Skin of body (tissue), 2 donors: ENCODE results near the gene KCNT2. TPM values are rescaled to one million over a fixed set of nuclear protein-coding genes. Genes with fewer than 3 reads are reported as not detected.

ENCODE experiments used
- DNase-seq: peaks from one replicate; lab custom pipeline; 2025; lab: John Stamatoyannopoulos, UW
- total RNA-seq: library from RNA; depleted of rRNA; stranded (reverse); fragments of >200 nt; gene quantifications from one replicate; pipeline ENCODE4 v1.2.3, GENCODE V29; 2014

The KCNT2 gene
- total RNA-seq, 1 donor from 2014 or later, result 5.1 TPM

DNA sequence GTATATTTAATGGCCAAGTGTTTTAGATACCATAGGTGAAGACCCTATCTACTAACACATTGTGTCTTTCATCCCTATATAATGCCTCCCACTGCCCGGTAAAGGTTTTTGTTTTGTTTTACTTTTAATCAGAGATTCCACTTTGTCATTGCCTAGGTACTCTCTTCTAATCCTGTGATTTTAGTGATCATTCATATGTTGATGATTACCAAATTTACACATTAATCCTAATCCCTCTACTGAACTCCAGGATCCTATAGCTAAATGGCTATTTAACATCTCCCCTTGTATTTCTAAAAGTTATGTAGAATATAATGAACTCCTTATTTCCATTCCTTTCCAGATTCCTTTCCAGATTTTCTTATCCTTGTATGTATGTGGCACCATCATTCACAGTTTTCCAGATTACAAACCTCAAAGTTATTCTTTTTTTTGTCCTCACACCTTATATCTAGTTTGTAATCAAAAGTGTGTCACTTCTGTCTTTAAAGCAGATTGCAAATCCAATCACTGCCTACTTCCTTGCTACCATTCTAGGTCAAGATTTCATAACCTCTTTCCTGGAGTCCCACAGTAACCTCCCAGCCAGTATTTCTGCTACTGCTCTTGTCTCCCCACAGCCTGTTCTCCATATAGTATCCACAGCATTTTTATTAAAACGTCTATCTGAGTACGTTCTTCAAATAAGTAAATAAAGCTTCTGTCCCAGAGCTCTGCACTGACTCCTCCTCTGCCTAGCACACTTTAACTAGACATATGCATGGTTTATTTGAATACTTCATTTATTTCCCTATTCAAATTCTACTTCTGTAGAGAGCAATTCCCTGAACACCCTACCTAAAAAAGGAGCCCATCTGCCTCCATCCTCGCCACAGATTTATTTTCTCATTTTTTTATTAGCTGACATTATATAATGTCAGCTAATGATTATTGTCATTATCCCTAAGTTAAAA is 157.8 kb downstream of the KCNT2 start:
- no peak for DNase-seq

DNA sequence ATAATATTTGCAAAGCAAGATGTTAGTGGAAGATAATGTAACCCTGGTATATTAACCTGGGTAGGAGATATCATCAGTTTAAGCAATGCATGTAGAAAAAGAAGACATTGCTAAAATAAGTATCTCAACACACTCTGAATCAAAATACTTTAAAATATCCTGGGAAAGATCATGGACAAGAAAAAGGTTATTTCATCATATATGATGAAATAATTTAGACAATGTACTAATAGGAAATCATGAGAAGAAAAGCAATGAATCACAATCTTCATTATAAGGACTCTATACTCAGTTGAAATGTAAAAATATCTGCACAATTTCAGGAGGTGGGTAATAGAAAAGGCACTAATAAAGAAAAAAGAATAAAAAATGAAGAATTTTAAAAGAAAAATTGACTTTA is 158.8 kb downstream of the KCNT2 start:
- no peak for DNase-seq

DNA sequence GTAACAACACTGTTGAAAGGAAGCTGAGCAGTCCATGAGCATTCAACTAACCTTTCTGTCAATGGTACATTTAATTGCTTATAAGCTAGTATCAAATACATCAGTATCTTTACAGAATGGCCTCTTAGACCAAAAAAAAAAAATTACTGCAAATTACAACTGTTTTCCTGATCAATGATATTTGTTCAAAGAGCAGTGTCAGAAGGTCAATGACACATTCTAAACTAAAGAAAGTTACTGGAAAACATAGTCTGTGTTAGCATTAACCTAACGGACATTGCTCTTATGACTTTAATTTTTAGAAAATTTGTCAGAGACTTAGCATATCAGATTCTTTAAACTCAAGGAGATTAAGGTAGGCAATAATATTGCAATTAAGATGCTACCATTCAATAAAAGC is 162.5 kb downstream of the KCNT2 start:
- DNase-seq, result no peak

DNA sequence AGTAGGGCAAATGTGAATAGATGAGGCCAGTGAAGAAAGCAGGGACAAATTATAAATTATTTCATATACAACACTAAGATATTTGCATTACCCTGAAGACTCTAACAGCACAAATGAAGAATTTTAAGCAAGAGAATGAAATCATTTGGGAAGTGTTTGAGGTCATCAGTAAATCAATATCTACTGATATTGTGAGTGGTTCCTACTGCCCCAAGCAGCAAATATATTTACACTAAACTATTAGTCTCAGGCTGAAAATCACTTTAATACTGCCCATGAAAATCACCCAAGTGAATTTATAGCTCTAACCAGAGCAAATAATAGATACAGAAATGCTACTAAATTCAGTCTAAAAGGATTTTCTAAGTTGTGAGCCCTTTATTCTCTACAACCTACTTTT is 163.6 kb downstream of the KCNT2 start:
- no peak for DNase-seq

DNA sequence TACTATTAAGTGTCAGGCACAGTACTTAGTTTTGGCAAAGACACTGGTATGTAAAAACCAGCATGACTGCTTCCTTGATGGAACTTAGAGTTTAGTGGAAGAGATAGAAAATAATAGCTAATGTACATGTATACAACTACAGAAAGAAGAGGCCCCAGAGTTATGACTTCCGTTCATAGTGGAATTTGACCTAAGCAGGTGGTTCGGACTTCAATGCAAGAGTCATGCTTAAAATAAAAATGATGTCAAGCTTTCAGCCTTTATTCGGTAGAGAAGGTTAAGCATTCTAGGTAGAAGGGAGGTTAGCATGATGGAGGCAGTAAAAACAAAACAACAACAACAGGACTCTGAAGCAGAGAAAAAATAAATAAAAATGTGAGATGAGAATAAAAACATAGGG is 165.9 kb downstream of the KCNT2 start:
- no peak for DNase-seq

DNA sequence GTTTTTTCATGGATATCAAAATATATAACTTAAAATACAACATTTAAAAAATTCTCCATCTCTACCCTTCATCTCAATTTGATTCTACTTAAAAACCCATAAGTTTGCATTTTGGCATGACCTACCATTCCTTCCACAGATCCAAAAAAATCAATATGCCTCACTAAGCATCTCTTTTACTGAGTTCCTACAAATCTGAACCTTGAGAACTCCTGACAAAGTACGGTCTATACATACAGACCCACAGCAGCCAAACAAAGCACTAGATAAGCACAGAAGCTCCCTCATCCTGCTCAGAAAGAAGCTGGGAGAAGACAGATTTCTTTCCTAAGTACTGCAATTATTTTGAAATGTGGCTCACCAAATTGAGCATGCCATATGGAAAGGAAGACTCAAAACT is 167.5 kb downstream of the KCNT2 start:
- no peak for DNase-seq

DNA sequence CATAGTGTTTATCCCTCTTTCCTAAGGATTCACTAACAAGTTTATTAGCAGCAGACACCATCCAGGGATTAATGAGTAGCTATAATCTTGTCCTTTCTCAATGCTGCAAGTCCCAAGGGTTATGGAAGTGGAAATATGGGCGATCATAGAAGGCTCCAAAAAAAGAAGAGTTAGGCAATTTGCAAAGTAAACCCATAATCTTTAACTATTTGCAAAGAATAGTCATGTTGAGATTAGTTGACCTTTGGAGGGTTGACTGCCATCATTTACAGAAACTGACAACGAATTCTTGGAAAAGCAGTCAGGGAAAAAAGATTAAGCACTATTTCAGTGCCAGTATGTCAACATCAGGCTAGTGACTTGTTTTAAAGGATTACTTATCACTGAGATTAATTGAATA is 169.9 kb downstream of the KCNT2 start:
- no peak for DNase-seq

DNA sequence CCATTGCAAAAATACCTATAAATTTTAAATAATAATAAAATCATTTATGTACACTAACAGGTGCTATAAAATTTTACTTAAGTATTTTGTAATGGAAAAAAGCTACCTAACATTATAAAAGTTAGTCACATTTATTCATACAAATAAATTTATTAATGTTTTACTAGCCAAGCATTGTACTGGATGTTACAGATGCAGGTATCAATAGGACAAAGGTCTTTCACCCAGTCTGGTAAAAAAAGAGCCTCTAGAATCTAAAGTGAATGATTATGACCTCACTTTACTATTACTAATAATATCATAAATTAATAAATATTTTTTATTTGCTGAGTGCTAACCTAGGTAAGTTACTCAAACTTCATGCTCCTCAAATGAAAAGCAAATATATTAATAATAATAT is 170.6 kb downstream of the KCNT2 start:
- no peak for DNase-seq

DNA sequence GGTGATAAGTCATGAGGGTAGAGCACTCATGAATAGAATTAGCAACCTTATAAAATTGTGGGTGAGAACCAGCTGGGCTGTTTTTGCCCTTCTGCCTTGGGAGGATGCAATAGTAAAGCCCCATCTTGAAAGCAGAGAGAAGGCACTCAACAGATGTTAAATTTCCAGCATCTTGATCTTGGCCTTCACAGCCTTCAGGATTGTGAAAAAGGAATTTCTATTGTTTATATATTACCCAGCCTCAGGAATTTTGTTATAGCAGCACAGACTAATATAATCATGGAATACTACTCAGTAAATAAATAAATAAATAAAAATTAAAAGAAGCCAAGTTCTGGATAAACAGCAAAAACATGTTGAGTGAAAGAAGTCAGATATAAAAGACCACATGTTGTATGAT is 175.2 kb downstream of the KCNT2 start:
- DNase-seq, result no peak

DNA sequence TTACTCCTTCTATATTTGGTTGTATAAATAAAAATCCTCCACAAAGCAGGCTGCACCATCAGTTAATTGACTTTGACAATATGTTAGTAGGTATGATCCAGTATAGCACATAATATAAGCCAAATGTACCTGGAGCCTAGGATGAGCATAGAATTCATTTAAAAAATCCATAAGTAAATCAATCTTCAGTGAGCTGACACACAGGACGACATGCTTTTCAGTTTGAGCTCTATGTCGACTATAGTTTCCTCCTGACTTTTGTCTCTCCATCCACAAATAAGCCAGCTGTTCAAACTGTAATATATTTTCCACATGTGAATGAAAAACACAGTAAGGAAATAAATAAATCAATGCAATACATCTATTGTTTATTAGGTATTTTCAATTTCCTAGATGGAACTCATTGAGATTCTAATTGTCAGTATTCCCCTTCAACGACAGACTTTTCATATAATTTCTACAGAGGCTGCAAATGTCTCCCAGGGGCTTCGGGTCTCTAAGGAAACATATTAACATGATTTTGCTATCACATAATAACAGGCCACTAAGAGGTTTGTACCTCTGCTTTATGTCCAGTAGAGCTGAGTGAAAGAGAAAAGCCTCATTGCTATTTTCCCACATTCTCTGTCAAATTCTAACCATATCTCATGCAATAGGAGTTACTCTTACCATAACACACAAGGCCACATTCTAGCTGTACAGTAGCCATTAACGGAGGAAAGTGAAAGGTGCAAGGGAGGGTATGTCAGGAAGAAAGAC is 180.1 kb downstream of the KCNT2 start:
- no peak for DNase-seq

DNA sequence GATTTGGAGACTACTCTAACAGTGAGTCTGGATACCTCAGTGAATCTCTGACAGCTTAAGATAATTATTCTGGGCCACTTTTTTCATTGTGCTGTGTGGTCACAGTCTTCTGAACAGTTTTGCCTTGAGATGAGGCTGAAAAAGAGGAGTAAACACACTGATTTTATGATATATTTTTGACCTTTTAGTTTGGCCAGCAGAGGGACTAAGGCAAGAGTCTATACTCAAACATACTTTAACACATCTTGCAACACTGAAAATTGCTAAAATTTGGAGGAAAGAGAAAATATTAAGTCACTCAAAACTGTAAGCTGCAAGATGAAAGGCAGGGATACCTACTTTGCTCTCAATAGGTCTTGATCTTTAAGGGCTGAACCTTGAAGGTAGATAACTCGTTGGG is 182.7 kb downstream of the KCNT2 start:
- no peak for DNase-seq

DNA sequence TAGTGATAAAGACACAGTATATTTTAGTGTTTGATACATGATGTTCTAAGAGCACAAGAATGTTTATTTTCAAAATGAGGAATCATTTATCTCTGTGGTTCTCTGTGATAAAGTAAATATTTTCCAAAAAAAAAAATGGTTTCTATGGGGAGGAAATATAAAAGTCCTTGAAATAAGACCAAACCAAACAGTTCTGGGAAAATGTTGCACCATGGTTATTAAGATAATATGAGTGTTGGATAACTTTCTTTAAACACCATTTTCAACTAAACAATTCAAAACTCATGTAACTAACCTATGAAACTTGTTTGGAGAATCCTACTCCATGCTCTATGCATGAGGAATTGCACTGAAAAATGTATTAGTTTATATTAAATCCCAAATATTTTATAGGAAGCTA is 184.6 kb downstream of the KCNT2 start:
- no peak for DNase-seq

DNA sequence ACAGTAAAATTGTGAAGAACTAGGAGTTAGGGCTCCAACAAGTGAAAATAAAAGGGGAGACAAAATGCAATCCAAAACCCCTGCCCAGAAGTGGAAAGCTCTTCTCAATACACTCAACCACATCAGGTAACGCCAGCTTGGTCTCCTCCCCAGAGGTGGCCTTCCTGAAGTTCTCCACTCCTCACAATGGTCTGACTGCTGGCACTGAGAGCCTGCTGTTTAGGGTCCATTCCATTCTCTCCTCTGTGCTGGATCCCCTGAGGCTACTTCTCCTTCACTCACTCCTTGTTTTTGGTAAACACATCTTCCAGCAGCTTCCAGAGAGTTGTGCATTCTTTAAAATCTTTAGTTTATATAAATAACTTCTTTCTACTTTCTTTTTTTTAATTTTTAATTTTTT is 189.5 kb downstream of the KCNT2 start:
- no peak for DNase-seq

DNA sequence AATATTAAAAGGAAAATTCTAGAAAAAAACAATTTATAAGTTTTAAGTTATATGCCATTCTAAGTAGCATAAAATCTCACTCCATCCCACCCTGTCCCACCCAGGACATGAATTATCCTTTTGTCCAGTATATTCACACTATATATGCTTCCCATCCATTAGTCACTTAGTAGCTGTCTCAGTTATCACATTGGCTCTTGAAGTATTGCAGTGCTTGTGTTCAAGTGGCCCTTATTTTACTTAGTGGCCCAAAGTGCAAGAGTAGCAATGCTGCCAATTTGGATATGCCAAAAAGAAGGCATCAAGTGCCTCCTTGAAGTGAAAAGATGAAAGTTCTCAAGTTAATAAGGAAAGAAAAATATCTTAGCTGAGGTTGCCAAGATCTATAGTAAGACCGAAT is 192.3 kb downstream of the KCNT2 start:
- DNase-seq, result no peak

DNA sequence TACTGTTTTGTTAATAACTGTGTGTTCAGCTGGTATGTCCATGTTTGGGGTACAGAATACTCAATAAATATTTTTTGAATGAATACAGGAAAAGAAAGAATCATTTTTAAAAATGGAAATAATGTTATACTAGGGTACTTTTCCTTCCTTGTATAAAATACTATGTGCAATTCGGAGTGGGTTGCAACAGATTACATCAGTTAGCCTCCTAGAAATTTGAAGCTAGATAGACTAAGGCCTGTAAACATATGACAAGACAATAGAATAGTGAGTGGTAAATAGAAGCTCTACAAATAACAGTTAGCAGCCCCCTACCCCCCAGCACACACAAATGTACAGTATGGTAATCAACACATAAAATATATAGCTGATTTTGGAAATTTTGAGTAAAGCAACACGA is 195.9 kb downstream of the KCNT2 start:
- DNase-seq, result no peak

DNA sequence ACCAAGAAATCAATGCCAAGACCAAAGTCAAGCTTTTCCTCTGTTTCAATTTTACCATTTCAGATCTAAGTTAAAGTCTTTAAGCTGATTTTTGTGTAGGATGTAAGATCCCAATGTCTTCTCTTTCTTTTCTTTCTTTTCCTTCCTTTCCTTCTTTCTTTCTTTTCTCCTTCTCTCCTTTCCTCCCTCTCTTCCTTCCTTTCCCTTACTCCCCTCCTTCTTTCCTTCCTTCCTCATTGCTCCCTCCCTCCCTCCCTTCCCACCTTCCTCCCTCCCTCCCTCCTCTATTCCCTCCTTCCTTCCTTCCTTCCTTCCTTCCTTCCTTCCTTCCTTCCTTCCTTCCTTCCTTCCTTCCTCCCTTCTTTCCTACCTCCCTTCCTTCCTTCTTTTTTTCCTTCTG is 197.5 kb downstream of the KCNT2 start:
- DNase-seq, result no peak

DNA sequence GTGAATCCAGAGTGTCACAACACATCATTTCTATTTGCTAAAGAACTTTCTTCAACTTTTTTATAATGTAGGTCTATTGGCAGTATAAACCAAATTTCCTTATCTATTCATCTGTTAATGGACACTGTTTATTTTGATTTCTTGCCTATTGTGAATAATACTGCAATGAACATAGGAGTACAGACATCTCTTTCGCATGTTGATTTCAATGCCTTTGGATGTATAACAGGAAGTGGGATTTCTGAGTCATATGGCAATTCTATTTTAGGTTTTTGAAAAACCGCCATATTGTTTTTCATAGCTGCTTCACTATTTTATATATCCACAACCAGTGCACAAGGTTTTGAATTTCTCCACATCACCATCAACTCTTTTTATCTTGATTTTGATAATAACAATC is 198.7 kb downstream of the KCNT2 start:
- DNase-seq, result no peak

DNA sequence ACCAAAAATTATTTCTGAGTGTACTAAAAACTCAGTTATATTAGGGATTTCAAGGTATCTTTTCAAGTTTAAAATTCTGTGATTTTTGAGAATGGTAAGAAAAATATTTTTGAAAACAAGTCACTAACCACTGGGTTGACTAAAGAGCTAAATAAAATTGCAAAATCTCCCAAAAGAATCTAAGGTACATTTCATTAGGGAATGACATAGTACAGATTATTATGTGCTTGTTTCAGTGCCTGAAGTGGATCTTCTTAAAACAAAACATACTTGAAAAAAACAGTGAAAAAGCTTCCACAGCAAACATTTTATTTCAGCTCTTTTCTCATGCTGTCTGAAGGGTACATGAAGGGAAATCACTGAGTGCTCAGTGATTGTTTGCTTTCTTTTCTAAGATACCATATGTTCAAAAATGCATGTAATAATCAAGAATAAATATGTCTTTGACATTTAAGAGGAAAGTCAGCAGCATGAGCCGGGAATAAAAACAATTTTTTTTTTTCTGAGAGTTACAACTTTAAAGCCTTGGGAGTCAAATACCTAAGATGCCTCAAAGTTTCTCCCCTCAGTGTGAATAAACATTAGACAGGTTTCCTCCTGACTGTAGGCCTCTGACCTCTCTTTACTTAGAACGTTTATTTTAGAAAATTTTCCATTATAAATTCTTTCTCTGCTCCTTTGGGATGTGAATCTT is 200.7 kb downstream of the KCNT2 start:
- no peak for DNase-seq

DNA sequence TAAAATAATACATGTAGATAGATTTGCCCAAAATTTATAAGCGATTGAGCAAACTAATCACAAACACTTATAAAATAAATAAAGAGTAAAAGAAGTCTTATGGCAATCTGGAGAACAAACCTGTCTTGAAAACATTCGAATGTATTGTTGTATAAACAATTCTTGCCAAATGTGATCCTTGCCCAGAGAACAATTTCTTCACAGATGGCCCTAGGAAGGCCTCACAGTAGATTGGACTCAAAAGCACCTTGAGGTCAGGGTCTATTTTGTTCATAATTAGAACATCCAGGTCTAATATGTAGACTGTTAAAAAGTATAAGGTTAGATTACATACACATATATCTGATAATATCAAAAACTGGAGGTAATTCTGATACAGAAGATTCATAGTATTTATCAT is 202.4 kb downstream of the KCNT2 start:
- DNase-seq, result no peak

DNA sequence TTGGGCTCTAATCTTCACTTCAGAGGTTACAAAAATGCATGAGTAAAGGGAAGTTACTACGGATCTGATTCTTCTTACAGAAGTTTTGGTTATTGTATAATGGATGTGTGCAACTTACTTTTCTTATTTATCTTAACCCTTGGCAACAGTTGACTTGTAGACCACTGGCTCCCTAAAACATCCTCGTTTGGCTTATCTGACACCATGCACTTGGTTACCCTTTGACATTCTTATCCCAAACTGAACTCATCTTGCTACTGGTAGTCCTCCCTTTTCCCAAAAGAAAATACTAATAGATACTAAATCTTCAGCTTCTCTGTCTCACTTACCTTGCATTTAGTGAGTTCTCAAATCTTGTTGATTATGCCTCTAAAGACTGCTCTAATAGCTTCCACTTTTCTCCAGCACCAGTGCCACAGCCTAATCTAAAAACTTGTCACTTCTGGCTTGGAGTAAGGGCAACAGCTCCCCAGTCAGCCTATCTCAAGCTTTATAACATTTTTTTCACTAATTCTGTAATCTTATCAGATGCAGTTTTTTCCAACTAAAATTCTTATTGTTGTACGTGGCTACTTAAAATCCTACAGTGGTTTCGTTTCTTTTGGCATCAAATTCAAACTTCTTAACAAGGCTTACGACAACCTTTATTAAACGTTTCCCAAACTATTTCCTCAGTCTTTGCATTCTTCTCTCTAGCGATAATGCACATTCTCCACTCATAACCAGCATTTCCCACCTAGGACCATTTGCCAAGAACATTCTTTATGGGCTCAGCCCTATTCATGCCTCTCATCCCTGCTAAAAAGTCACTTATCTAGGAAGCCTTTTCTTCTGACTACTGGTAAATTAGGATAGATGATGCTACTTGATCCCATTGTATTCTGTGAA is 204.2 kb downstream of the KCNT2 start:
- no peak for DNase-seq

DNA sequence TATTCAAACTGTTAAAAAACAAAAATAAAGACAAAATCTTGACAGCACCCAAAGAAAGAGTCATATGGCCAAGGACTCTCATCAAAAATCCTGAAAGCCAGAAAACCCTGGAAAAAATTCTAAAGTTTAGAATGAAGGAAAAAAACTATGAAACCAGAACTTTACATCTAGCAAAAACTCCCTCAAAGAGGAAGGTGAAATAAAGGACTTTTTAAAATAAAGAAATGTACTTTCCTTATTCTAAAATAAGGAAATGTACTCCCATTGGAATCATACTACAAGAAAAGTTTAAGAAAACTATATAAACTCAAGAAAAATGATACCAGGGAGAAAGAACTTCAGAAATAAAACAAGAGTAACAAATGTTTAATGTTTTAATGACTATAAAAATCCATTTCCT is 206.3 kb downstream of the KCNT2 start:
- no peak for DNase-seq
